ENCODE measurements around the gene FYB2.
"Not testable (repeated sequence)": the region's sequence is repeated elsewhere in the genome, so short reads cannot be mapped to it uniquely, and the experiment has no call there.

The FYB2 gene

DNA sequence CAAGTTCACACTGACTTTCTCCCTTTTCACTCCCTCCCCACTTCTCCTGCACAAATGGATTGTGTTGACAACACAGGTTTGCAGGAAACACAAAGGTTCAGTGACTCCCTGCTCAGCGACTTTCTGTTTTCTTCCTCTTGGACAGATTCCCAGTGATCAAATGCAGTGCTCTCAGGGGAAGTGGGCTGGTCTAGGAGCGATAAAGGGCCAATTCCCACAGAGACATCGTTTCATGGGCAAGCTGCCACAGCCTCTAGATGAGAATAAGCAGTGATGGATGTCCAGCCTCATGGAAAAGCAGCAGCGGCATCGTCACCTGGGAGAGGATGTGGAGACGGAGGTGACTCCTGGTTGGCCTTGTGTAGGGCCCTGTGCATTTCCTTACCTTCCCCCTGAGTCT lies 30.6 kb downstream of the FYB2 start:
- Histone ChIP-seq H3K9me3 (ENCODE audit: insufficient read depth, low read depth, low read length) (no peaks in the 10 kb centered on the region), H3K9ac (ENCODE audit: low read depth, low read length) (no peak overlapping the region), H3K27me3 (ENCODE audit: insufficient read depth, low read length) (no peaks in the 10 kb centered on the region), H3K27ac (ENCODE audit: low read depth, low read length) (no peak overlapping the region), H3K4me3 (ENCODE audit: low read length) (no peak overlapping the region), H3K4me1 (ENCODE audit: insufficient read depth, low read length) (no peaks in the 10 kb centered on the region), H3K36me3 (ENCODE audit: insufficient read depth, low read length) (no peaks in the 10 kb centered on the region)
- 93% methylated on average over 6 of the region's 6 CpGs for WGBS

DNA sequence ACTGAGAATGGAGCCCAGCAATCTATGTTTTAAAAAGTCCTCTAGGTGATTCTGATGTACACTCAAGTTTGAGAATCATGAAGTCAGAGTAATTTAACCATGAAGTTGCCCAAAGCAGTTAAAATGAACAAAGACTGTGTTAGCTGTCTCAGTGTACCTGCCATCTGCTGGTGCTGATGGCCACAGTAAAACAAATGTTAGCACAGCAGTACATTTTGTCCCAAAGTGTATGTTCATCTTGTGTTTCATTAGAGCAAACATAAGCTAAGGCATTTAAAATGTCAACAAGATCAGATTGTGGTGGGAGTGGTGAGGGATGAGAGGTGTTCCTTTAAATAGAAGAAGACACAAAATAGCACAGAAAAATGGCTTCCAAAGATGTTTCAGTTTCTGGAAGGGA lies 31.1 kb downstream of the FYB2 start:
- Histone ChIP-seq H3K9me3 (ENCODE audit: insufficient read depth, low read depth, low read length) (no peaks in the 10 kb centered on the region), H3K9ac (ENCODE audit: low read depth, low read length) (no peak overlapping the region), H3K4me3 (ENCODE audit: low read length) (no peak overlapping the region), H3K4me1 (ENCODE audit: insufficient read depth, low read length) (no peaks in the 10 kb centered on the region), H3K27me3 (ENCODE audit: insufficient read depth, low read length) (no peaks in the 10 kb centered on the region), H3K36me3 (ENCODE audit: insufficient read depth, low read length) (no peaks in the 10 kb centered on the region), H3K27ac (ENCODE audit: low read depth, low read length) (no peak overlapping the region)

DNA sequence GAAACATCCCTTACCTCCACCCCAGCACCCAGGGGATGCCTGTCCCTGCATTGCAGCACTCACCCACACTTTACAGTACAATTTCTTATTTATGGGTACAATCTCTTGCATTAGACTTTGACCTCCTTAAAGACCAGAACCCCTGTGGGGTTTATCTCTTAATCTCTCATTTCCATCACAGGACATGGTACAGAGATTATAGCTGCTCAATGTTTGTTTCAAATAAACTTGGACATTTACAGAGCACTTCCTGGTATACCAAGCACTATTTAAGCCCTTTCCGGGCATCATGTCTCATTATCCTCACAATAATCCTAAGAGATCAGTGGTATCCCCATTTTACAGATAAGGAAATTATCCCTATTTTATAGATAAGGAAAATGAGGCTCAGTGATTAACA lies 31.9 kb downstream of the FYB2 start:
- Histone ChIP-seq H3K27ac (ENCODE audit: low read depth, low read length) (no peak overlapping the region), H3K4me3 (ENCODE audit: low read length) (no peak overlapping the region), H3K9me3 (ENCODE audit: insufficient read depth, low read depth, low read length) (no peaks in the 10 kb centered on the region), H3K36me3 (ENCODE audit: insufficient read depth, low read length) (no peaks in the 10 kb centered on the region), H3K9ac (ENCODE audit: low read depth, low read length) (no peak overlapping the region), H3K27me3 (ENCODE audit: insufficient read depth, low read length) (no peaks in the 10 kb centered on the region), H3K4me1 (ENCODE audit: insufficient read depth, low read length) (no peaks in the 10 kb centered on the region)
- WGBS = 100% methylated on average over 1 of the region's 1 CpG

DNA sequence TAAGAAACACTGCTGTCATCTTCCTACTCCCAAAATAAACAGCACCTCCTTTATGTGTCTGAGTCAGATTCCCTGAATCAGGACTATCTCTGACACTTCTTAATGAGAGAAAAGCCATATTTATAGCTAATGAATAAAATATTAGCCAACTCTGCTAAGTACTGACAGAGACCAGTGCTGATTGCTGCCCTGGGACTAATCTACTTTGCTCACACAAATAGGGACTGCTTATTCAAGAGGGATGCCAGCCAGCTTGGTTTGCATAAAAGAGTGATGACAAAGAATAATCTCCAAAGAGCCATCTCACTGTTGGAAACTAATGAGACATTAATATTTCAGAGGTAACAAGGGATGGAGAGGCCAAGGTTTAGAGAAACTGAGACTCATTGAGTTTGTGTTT lies 36.4 kb downstream of the FYB2 start:
- H3K9ac ChIP-seq (ENCODE audit: low read depth, low read length) = no peak overlapping the region
- no peaks in the 10 kb centered on the region for H3K9me3 ChIP-seq (ENCODE audit: insufficient read depth, low read depth, low read length)
- H3K27ac ChIP-seq (ENCODE audit: low read depth, low read length) = no peak overlapping the region
- H3K36me3 ChIP-seq (ENCODE audit: insufficient read depth, low read length) = no peaks in the 10 kb centered on the region
- H3K4me1 ChIP-seq (ENCODE audit: insufficient read depth, low read length) = peaks cover 9% of the 10 kb centered on the region; the same call in 1 of the 2 replicates
- no peak overlapping the region for H3K4me3 ChIP-seq (ENCODE audit: low read length)
- H3K27me3 ChIP-seq (ENCODE audit: insufficient read depth, low read length) = no peaks in the 10 kb centered on the region

DNA sequence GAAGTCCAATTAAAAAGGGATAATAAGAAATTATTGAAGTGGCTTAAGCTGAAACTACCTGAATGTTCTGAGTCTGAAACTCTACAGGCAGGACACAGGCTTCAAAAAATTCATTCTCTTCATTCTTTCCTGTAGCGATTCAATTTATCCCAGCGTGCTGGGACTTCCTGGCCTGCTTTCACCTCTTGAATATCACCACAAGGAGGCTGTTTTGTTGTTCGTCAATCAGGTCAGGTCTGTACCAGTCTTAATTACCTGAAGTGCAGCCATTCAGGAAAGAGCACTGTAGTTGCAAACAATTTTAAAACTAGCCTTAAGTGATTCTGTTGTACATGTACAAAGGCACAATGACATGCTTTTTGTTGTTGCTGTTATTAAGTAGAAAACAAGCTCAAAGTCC lies 38.4 kb downstream of the FYB2 start:
- 72% methylated on average over 3 of the region's 3 CpGs for WGBS

DNA sequence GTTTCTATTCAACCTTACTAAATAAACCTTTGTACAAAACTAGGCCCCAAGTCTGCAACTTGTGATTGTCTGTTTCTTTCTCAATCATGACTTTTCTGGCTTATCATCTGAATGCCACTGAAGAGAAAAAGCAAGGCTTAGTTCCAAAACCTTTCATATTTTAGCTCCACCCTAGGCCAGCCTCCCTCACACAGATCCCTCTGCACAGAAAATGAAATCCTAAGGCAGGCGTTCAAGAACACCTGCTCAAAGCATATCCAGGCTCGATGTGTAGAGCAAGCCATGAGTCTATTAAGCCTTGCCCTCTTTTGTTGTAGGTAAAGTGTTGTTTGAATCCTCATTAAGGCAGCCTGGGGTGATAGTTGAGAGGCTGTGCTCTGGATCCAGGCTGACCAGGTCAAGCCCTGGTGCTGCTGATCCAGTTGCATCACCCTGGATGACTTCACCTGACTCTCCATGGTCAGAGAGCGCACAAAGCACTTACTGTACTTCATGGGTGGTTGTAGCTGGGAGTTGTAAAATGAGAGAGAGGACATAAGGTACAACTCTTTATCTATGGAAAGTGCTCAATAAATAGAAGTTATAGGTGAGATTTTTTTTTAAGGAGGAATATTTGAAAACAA lies 39.0 kb downstream of the FYB2 start:
- WGBS = 74% methylated on average over 3 of the region's 3 CpGs
- no peak overlapping the region for H3K4me3 ChIP-seq (ENCODE audit: low read length)
- H3K4me1 ChIP-seq (ENCODE audit: insufficient read depth, low read length) = peaks cover 9% of the 10 kb centered on the region; the same call in 1 of the 2 replicates
- no peaks in the 10 kb centered on the region for H3K9me3 ChIP-seq (ENCODE audit: insufficient read depth, low read depth, low read length)
- H3K36me3 ChIP-seq (ENCODE audit: insufficient read depth, low read length) = no peaks in the 10 kb centered on the region
- no peak overlapping the region for H3K27ac ChIP-seq (ENCODE audit: low read depth, low read length)
- H3K27me3 ChIP-seq (ENCODE audit: insufficient read depth, low read length) = no peaks in the 10 kb centered on the region
- H3K9ac ChIP-seq (ENCODE audit: low read depth, low read length) = no peak overlapping the region

More for the DNA sequence above, 38.4 kb downstream of the FYB2 start:
- no peak overlapping the region for H3K27ac ChIP-seq (ENCODE audit: low read depth, low read length)
- no peaks in the 10 kb centered on the region for H3K9me3 ChIP-seq (ENCODE audit: insufficient read depth, low read depth, low read length)
- H3K4me1 ChIP-seq (ENCODE audit: insufficient read depth, low read length) = peaks cover 9% of the 10 kb centered on the region; the same call in 1 of the 2 replicates
- H3K4me3 ChIP-seq (ENCODE audit: low read length) = no peak overlapping the region
- no peak overlapping the region for H3K9ac ChIP-seq (ENCODE audit: low read depth, low read length)
- H3K36me3 ChIP-seq (ENCODE audit: insufficient read depth, low read length) = no peaks in the 10 kb centered on the region
- no peaks in the 10 kb centered on the region for H3K27me3 ChIP-seq (ENCODE audit: insufficient read depth, low read length)

DNA sequence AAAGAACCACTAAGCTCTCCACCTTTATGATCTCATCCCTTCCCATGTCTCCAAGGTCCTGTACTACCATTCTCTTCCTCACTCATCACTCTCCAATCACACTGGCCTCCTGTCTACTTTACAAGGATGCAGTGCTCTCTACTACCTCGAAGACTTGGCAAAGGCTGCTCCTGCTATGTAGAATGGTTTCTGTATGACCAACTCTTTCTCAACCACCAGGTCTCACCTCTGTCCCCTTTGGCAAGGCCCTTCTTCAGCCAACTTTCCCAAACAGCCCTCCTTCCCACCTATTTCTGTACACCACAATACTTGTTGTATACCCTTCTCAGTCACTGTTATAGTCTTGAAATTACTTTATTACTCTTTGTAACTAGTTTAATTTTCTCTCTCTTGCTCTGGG lies 41.2 kb downstream of the FYB2 start:
- Histone ChIP-seq H3K4me1 (ENCODE audit: insufficient read depth, low read length) (peaks cover 9% of the 10 kb centered on the region; the same call in 1 of the 2 replicates), H3K4me3 (ENCODE audit: low read length) (no peak overlapping the region), H3K36me3 (ENCODE audit: insufficient read depth, low read length) (no peaks in the 10 kb centered on the region), H3K9me3 (ENCODE audit: insufficient read depth, low read depth, low read length) (no peaks in the 10 kb centered on the region), H3K9ac (ENCODE audit: low read depth, low read length) (no peak overlapping the region), H3K27me3 (ENCODE audit: insufficient read depth, low read length) (no peaks in the 10 kb centered on the region), H3K27ac (ENCODE audit: low read depth, low read length) (no peak overlapping the region)
- WGBS = 100% methylated on average over 1 of the region's 1 CpG

DNA sequence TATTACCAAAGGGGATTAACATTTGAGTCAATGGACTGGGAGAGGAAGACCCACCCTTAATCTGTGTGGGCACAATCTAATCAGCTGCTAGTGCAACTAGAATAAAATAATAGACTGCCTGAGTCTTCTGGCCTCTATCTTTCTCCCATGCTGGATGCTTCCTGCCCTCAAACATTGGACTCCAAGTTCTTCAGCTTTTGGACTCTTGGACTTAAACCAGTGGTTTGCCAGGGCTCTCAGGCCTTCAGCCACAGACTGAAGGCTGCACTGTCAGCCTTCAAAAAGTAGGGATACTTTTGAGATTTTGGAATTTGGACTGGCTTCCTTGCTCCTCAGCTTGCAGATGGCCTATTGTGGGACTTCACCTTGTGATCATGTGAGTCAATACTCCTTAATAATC lies 44.5 kb downstream of the FYB2 start:
- H3K9ac ChIP-seq (ENCODE audit: low read depth, low read length); H3K4me3 ChIP-seq (ENCODE audit: low read length); H3K27me3 ChIP-seq (ENCODE audit: insufficient read depth, low read length); H3K27ac ChIP-seq (ENCODE audit: low read depth, low read length); H3K9me3 ChIP-seq (ENCODE audit: insufficient read depth, low read depth, low read length); H3K4me1 ChIP-seq (ENCODE audit: insufficient read depth, low read length); H3K36me3 ChIP-seq (ENCODE audit: insufficient read depth, low read length): not testable (repeated sequence)

DNA sequence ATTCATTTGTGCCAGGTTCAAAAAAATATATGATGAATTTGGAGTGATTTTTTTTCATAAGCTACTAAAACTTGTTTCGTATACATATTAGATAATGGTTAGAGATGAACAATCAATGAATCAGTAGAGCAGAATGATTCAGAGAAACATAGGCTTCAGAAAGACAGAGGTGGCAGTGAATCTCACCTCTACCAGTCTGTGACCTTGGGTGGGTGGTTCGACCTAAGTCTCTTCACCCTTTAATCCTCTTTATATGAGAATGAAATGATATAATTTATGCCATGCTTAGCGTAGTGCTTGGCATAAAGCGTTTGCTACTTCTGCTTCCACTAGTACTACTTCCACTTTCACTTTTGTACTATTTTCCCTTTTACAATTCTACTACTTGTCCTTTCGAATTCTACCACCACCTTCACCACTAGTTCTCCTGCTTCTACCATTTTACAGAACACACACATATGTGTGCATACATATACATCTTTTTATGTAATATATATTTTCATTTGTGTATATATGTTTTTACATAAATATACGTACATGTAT lies 45.1 kb downstream of the FYB2 start:
- no peak overlapping the region for H3K9ac ChIP-seq (ENCODE audit: low read depth, low read length)
- H3K27me3 ChIP-seq (ENCODE audit: insufficient read depth, low read length) = no peaks in the 10 kb centered on the region

DNA sequence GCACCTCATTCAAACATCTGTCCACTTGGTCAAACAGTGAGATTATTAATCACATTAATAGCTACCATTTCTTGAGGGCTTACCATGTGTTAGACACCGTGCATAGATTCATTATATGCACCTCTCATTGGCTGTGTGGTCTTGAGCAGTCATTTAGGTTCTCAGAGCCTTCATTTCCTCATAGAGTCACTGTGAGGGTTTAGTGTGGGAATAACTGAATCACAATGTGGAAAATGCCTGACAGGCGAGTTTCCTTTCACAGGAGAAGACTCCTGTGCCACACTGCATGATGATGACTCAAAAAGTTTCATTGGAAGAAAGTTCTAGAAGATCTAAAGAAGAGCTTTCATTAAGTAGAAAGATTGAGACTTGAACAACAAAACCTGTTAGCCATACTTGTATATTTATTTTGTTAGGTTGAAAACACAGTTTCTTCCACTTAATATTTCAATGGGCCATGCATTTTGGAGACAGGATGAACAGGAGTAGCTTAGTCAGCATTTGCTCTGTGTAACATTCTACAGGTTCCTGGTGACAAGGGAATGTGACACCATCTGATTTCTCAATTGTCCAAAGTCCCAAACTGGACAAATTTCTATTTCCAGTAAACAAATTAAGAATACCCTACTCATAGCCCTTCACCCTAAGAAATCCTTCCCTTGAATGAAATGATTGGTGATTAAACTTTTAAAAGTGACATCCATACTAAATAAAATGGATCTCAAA lies 45.7 kb downstream of the FYB2 start:
- H3K27ac ChIP-seq (ENCODE audit: low read depth, low read length) = no peak overlapping the region
- no peaks in the 10 kb centered on the region for H3K4me1 ChIP-seq (ENCODE audit: insufficient read depth, low read length)
- H3K4me3 ChIP-seq (ENCODE audit: low read length) = no peak overlapping the region
- no peaks in the 10 kb centered on the region for H3K9me3 ChIP-seq (ENCODE audit: insufficient read depth, low read depth, low read length)
- 94% methylated on average over 2 of the region's 2 CpGs for WGBS
- no peaks in the 10 kb centered on the region for H3K27me3 ChIP-seq (ENCODE audit: insufficient read depth, low read length)
- no peaks in the 10 kb centered on the region for H3K36me3 ChIP-seq (ENCODE audit: insufficient read depth, low read length)
- H3K9ac ChIP-seq (ENCODE audit: low read depth, low read length) = no peak overlapping the region

More for the DNA sequence above, 45.1 kb downstream of the FYB2 start:
- no peak overlapping the region for H3K27ac ChIP-seq (ENCODE audit: low read depth, low read length)
- H3K4me1 ChIP-seq (ENCODE audit: insufficient read depth, low read length) = no peaks in the 10 kb centered on the region
- 91% methylated on average over 4 of the region's 6 CpGs for WGBS
- H3K36me3 ChIP-seq (ENCODE audit: insufficient read depth, low read length) = no peaks in the 10 kb centered on the region
- no peaks in the 10 kb centered on the region for H3K9me3 ChIP-seq (ENCODE audit: insufficient read depth, low read depth, low read length)
- no peak overlapping the region for H3K4me3 ChIP-seq (ENCODE audit: low read length)

DNA sequence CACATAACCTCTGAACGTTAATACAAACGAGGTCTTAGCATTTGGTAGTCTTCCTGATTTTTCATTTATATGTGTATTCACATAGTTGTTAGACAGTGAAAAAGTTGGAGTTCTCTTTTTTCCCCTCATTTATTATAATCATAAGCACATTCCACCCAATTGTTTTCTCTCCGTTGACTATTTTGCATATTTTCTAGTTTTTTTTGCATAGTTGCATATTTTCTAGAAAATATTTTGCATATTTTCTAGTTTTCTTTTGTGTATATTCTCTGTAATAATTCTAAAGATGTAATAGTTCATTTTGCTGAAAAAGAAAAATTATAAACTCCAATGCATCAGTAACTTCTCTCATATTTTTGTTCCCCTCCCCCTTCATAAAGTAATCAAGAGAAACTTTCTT lies 47.5 kb downstream of the FYB2 start:
- WGBS = no CpG with 5 or more reads among the region's 3 CpGs
- Histone ChIP-seq H3K36me3 (ENCODE audit: insufficient read depth, low read length) (no peaks in the 10 kb centered on the region), H3K27me3 (ENCODE audit: insufficient read depth, low read length) (no peaks in the 10 kb centered on the region), H3K4me1 (ENCODE audit: insufficient read depth, low read length) (no peaks in the 10 kb centered on the region; the same call in 1 of the 2 replicates), H3K9ac (ENCODE audit: low read depth, low read length) (no peak overlapping the region), H3K4me3 (ENCODE audit: low read length) (no peak overlapping the region), H3K27ac (ENCODE audit: low read depth, low read length) (no peak overlapping the region), H3K9me3 (ENCODE audit: insufficient read depth, low read depth, low read length) (no peaks in the 10 kb centered on the region)

Data from HUES64 (cell line).